Stimulated activated CD8-positive, alpha-beta memory T cell treated with anti-CD3 and anti-CD28 coated beads, Interleukin-2, amount 100 ng/mL, for 1 hour (primary cell): ENCODE results near the gene ADAMTS8.

Experiments used
- DNase-seq, 2 donors: peaks; one replicate each; pipeline ENCODE4 v3.0.0-alpha.2; 2020; ENCODE audit warnings: low read depth in 2 of 2

The ADAMTS8 gene

DNA sequence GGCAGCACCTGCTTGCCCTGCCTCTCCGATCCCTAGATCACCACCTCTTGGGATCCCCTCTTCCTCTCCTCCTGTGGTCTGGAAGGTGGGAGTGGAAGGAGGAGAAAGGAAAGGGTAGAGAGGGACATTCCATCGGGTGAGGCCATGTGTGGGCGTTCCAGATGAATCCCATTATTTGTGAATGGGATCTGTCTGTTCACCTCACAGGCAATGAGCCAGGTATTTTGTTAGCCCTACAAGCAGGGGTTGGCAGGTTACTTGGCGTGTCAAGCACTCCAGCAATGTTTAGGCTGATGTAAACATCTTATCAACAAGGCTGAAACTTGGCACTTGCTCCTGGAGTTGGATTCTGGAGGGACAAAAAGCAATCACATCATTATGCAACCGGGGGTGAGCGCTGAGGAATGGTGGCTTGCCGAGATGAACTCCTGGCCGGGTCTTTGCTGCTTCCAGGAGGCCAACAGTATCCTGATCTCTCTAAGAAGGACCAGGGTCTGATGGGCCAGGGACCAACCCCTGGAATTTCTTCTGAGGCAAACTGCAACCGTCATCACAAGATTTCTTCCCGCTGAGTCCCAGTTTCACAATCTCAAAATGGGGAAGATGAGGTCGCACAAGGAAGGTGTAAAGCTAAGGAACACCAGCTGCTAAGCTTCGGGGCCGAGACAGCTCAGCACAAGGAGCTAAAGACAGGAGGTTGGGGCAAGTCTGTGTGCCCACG lies 7.8 kb downstream of the ADAMTS8 start:
- no peak for DNase-seq

DNA sequence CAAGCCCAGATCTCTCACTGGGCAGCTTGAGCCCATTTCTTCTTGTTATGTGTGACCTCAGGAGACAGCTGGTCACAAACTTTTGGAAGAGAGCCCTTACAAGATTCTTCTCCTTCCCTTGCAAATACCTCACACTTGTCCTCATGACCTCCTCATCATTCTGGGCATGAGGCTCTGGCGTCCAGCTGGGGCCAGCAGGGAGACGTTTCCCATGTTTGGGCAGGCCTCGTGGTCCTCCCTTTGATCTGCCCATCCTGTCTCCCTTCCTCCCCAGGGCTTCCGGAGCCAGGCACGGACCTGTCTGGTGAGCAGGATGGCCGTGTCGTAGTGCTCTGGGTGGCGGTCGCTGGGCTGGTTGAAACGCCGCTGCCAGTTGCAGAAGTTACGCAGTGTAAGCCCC lies 9.7 kb downstream of the ADAMTS8 start:
- DNase-seq, result no peak

DNA sequence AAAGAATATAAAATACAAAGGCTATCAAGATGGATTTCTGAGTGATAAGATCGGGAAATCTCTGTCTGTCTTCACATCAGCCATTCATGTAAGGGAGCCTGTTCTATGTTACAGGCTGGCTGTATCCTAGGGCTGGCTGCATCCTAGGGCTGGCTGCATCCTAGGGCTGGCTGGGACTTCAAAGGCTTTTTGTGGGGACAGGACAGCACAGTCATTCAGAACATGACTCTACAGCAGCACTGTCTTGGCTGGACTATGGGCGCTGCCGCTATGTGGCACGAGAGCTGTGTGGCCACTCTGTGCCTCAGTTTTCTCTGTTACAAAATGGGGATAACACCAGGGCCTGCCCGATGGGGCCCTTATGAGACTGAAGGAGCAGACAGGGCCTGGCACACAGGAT lies 10.2 kb downstream of the ADAMTS8 start:
- no peak for DNase-seq

DNA sequence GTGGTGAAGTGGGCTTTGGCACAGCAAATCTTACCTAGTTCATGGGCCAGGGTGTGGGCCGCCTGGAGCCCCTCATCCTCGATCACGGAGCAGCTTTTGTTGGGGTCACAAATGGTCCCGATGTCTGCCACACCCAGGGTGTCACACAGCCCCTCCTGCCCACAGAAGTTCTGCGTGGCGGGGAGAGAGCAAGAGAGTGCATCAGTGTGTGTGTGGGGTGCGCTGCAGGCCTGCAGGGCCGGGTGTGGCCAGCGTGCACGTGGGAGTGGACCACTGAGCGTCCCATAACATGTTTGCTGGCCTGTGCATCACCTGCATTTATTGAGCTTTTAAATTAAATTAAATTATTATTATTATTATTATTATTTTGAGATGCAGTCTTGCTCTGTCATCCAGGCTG lies 11.5 kb downstream of the ADAMTS8 start:
- DNase-seq, result no peak

DNA sequence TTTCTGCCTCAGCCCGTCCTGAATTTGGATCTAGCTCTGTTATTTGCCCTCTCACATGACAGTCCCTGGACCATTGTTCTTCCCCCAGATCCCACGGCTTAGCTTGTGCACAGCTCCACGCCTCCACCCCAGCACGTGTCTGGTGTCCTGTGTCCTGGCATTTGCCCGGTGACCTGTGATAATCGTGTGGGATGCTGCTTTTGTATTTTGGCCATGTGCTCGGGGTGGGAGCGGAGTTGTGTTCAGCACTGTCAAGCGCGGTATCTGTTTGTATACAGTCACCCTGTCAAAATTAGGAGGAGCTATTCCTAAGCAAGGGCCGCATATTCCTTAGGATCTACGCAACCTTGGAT lies 11.9 kb downstream of the ADAMTS8 start:
- DNase-seq, result no peak

DNA sequence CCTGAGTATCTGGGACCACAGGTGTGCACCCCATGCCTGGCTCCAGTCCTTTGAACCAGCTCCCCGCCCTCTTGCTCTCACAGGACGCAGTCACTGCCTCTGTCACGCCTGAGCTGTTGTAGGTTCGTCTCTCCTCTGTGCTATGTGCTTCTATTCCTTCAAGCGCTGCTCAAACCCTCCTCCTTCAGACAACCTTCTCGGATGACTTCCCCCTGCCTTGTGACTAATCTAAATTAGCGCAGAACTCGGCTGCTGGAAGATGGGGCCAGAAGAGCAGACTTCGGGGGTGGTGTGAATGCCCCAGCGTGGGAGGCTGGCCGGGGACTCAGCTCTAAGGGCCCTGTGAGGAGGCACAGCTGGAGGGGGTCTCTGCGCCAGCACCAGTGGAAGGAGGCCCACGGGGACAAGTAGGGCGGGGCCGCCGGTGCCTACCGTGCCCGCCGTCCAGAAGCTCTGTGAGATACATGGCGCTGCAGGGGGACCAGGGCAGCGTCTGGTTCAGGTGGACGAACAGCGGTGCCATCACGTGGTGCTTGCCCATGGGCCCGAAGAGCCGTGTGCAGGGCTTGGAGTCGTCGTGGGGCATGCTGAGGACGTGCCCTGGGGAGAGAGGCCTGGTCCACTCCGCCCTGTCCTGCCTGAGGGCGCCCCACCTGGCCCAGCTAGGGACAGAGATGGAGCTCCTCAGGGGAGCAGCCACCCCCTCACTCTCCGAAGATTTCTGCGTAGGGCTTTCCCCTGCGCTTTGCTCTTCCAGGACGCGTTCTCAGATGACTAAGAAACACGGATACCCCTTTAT lies 12.5 kb downstream of the ADAMTS8 start:
- DNase-seq, result no peak

DNA sequence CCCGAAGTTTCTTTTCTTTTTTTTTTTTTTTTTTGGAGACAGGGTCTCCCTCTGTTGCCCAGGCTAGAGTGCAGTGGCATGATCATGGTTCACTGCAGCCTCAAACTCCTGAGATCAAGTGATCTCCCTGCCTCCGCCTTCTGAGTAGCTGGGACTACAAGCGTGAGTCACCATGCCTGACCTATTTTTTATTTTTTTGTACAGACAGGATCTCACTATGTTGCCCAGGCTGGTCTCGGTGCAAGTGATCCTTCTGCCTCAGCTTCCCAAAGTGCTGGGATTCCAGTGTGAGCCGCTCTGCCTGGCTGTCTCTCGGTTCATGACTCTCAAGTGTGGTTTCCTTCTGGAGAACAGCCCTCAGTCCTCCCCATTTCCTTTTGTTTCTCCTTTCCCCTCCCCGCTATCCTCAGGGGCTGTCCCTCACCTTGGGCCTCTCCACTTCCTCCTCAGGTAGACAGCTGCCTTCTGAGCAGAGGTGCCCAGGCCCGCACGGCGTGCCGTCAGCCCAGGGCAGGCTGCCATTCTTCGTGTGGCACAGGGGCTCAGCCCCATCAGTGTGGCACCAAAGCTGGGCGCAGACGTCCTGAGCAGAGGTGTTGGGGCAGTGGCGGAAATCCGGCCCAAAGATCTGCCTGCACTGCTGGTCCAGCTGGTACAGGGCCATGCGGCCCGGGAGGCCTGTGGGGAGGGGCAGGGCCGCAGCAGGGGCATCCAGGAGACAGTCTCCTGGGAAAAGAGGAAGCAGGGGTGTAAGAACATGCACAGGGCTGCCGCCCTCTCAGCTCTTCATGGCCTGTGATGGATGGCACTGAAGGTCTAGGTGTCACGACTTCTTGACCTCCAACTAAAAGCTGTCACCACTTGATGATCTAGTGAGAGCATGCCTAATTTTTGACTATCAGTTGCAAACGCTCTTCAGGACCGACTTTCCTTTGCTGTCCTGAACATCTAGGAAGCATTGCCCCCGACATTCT lies 14.0 kb downstream of the ADAMTS8 start:
- no peak for DNase-seq

DNA sequence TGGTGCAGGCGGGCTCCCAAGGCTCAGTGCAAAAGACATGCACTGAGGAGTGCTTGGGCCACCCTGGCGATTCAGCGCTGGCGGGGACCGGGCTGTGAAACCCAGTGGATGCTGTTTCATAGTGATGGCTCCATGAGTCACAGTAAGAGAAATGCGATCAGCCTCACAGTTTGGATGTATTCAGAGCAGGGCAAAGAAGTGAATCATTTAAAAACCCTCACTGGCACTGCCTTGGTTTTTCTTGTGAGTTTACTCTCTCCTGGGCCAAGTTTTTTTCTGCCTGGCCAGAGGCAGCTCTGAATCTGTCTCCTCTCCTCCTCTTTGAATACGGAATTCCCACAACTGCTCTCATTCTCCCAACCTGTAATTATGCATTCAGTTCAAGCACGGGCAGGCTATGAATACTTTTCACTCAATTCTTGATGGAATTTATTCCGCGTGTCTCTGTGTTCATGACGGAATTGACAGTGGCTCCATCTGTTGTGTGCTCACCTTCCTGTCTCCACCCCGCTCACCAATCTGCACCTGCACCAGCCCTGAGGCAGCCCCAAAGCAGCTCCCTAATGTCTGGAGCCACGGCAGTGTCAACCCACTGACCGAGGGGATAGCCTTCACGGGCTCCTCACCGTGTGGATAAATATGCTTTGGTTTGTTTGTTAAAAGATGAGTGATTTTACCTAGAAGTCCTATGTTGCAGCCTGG lies 14.9 kb downstream of the ADAMTS8 start:
- no peak for DNase-seq

DNA sequence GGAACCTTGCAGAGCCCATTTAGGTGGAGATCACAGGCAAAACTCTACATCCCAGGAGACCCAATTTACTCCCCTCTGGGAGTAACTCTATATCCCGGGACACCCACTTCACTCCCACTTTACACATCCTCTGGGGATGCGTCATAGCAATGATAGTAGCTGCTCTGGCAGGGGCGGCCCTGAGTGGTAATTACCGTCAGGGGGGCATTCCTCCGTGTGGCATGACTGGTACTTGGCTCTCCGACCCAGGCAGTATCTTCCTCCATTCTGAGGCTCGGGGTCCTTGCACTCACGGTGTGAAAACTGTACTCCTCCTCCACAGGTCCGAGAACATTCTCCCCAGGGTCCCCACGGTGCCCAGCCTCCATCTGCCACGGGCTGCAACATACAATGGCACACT lies 17.2 kb downstream of the ADAMTS8 start:
- DNase-seq, result no peak

DNA sequence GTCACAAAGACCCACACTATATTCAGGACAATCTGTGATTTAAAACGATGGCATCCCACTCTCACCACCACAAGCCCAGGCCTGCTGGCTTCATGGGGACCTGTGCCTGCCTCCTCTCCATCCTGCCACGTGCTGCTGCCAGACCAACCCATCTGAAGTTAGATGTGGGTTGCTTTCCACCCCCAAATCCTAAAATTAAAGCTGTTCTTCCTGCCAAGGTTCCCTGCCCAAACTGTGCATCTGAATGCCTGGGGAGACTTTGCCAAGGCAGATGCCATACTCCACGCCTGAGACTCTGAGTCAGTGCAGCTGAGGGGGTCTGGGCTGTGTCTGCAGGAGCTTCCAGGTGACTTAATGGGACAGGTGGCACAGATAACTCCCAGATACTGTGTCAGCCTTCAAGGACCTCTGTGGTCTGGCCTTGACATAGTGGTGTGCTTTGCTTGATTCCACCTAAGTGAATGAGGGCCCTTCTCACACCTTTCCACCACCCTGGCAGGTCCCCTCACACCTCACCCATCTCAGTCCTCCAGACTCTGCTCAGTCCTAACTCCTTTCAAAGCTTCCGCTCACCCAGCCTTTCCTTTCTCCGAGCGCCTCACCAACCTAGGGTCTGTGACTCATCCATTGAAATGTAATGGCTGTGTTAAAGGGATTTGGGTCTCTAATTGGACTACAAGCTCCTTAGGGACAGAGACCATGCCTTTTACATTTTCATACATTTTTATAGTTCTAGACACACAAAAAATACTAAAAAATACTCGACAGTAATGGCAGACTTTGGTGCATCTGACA lies 18.6 kb downstream of the ADAMTS8 start:
- no peak for DNase-seq

DNA sequence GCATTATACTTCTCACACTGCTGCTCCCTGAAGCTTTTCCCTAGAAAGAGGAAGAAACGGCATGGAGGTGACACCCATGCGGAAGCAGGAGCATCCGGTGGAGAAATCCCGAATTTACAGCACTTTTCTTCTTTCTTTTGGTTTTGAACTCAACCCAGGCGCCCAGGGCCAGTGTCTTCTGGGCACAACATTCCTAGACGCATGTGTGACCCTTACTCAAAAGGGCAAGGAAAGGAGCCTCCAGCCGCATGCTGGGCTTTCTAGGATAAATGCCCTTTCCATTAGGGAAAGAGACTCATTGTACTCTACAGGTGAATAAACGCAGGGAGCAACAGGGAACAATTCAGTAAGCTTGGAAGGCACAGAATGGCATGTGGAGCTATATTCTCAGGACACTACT lies 19.5 kb downstream of the ADAMTS8 start:
- DNase-seq, result no peak

DNA sequence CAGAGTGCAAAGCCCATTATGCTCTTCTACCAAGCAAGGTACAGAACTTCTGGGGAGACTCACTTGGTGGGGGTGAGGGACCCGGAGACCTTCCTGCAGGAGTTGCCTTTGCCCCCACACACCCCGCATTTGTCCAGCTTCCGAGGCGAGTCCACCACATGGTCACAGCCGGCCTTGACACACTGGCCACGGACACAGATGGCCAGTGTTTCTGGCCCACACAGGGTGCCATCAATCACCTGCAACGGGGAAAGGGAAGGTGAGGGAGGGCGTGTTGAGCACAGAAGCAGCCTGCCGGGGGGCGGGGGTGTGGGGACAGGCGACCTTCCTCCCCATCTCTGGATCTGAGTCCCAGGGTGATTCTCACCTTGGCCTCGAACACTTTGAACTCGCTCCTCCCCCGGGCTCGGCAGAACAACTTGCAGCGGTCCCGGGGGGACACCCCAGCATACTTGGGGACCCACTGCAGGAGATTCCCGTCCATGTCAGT lies 20.0 kb downstream of the ADAMTS8 start:
- DNase-seq, result no peak

DNA sequence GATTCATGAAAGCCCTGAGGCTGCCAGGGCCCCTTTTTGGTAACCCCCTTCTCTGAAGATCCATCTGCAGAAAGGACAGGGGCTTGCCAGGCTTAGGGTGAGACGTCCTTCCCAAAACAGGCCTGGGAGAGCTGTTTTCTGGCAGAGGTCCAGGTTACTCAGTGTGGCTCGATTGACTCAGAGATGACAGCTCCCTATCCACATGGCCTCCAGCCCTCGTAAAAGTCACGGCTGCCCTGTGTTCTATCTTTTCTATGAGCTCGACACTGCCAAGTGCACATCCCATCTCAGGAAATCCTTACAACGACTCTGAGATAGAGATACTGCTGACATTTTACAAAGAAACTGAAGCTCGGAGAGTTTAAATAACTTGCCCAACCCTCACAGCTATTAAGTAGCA lies 20.4 kb downstream of the ADAMTS8 start:
- no peak for DNase-seq

DNA sequence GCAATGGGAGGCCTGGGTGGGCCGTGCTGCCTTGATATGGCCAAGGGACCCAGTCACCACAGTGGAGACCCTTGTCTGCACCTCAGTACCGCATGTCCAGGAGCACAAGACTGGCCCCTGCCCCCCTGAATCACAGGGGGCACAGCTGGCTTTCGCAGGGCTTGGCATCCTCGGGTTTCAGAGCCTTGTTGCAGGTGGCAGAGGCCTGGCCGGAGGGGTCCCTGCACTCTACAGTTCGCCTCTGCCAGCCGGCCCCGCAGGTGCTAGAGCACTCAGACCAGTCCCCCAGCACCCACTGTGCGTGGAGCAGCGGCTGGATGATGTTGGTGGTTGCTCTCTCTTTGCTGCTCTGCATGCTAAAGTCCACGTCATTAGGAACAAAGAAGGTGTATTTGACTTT lies 23.0 kb downstream of the ADAMTS8 start:
- no peak for DNase-seq

DNA sequence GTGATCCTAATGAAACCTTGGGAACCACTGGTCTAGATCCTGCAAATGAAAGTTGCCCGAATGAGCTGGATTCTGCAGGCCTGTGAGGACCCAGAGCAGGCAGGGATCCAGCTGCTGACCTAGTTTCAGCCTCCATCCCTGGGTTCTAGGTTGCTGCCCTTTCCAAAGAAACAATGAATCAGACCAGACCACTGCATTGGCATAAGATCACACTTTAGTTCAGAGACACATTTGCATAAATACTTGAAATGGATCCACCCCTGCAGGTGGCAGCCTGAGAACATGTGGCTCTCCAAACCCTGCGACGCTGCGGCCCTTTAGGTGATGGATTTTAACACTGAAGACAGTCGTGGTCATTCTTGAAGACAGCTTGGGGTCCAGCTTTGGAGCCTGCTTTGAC lies 23.7 kb downstream of the ADAMTS8 start:
- no peak for DNase-seq

DNA sequence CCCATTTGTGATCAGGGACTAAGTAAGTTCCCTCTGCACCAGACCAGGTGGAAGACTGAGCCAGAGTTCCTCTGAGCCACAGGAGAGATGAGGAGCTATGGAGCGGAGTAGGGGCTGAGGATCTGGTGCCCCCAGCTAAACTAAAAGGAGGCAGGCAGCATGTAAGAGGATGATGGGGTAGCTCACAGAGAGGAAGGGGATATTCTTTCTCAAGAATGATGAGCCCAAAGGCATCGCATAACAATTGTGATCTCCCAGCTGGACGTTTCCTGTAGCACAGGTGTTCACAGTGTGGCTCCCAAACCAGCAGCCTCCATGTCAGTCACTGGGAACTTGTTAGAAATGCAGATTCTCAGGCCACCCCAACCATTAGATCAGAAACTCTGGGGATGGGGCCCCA lies 24.4 kb downstream of the ADAMTS8 start:
- no peak for DNase-seq

DNA sequence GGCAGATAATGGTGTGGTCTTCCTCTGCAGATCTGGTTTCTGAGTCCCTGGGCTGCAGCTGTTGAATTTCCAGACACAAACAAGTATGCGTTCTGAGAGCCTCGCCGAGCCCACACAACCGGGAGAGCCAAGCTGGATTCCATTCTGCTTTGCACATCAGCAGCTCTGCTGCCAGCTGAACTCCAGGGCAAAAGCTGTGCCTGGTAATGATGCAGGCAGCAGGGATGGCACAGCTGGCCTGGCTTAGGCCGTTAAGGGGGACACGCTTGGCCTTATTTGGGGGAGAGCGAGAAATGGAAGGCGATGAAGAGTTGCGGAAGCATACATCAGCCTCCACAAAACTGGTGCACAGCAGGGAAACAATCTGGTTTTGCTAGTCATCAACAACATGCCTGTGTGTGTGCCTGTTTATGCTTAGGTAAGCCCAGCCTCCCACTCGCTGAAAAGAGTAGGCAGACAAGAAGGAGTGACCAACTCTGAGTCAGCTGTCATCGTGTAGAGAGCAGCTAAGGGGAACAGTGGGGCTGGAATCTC lies 25.1 kb downstream of the ADAMTS8 start:
- DNase-seq, result no peak

DNA sequence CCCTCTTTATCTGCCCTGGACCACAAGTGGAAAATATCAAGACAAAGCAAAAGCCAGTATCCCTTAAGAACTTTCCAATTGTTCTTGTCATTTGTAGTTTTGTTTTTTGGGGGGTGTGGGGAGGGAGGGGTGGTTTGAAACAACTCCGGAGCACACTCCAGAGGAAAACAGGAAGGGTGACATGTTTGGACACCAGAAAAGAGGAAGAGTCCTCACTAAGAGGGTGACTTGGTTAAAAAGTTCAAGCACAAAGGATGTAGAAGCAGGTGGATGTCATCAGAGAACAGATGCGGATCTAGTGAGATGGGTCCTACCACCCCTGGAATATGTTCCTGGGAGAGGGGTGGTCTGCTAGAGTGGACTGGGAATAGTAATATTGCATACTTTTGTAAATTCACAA lies 25.8 kb downstream of the ADAMTS8 start:
- DNase-seq, result no peak

DNA sequence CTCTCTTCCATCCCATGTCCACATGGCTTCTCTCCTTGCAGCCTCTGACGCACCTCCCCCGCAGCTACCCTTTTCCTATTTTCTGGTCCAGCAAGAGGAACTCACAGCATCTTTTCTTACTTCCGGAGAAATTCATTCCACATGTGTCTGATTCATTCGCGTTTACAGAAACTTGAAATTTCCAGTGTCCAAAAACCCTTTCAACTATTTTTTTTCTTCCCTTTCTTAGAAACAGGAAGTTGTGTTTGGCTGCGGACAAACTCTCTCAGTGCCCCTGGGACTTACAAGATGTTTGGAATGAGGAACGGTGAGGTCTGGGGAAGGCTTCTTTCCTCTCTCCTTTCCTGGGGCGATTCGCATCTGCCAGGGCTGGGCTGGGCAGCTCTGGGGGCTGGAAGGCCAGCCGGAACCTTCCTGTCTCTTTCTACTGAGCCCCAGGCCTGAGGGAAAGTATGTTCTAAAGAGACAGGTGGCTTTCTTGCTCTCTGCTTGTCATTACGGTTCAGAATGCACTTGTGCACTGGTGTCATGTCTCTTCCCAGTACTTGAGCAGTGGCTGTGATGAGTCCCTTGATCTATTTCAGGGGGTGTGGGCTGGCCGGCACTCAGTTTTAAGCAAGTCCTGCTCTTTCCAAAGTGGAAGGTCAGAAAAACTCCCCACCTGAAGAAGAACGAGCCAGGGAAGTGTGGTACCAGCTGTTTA lies 27.5 kb downstream of the ADAMTS8 start:
- DNase-seq, result no peak

DNA sequence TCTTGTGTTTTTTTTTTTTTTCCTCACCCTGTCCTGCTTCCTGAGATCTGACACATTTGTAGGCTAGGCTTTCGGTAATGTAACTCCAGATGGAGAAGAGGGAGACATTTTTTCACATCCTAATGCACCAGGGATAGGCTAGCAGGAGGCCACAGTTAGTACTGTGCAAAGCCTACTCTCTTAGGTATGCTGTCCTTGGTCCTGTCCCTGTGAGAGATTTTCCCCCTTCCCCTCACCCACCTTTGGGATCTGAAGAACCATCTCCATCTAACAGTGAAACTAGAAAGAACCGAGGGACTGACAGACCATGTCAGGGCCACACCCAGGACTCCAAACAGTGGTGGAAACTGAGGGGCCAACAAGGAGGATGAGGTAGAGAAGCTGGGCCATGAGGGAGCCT lies 29.2 kb downstream of the ADAMTS8 start:
- DNase-seq, result no peak
